HG03175 (cell line): Measurements from ENCODE around the gene EXTL1.
"Not testable (repeated sequence)": the region's sequence is repeated elsewhere in the genome, so short reads cannot be mapped to it uniquely, and the experiment has no call there.

Experiments used
- ATAC-seq: cut with Tn5 transposase; IDR thresholded peaks from one replicate; pipeline ENCODE4 v1.9.1; 2021; ENCODE audit warnings: mild to moderate bottlenecking, moderate library complexity; ENCODE audit not compliant: unreplicated experiment

The EXTL1 gene

GRCh38 chr1:26021647-26022403 is at the start of gene EXTL1:
Gene EXTL1, plus strand, starts transcription at chr1:26021775. Its CDS starts 872 bp downstream, at chr1:26022647.
- no peak for ATAC-seq

- no peak for ATAC-seq
These were observed 49.8 kb upstream of the EXTL1 start for GRCh38 chr1:25971811-25972180.

GRCh38 chr1:25973610-25974321 is 47.8 kb upstream of the EXTL1 start:
- no peak for ATAC-seq

- ATAC-seq, result no peak
These were observed 43.8 kb upstream of the EXTL1 start for GRCh38 chr1:25977801-25978200.

- no peak for ATAC-seq
These were observed 43.2 kb upstream of the EXTL1 start for GRCh38 chr1:25978403-25978802.

- ATAC-seq, result no peak
These were observed 42.4 kb upstream of the EXTL1 start for GRCh38 chr1:25979210-25979609.

- no peak for ATAC-seq
These were observed 36.4 kb upstream of the EXTL1 start for GRCh38 chr1:25985171-25985570.

- no peak for ATAC-seq
These were observed 35.9 kb upstream of the EXTL1 start for GRCh38 chr1:25985670-25986069.

GRCh38 chr1:25986773-25987172 is 34.8 kb upstream of the EXTL1 start:
- not testable (repeated sequence) for ATAC-seq

GRCh38 chr1:25987951-25988350 is 33.6 kb upstream of the EXTL1 start:
- ATAC-seq, result no peak

- ATAC-seq, result no peak
These were observed 31.9 kb upstream of the EXTL1 start for GRCh38 chr1:25989440-25990234.

GRCh38 chr1:25990251-25990650 is 31.3 kb upstream of the EXTL1 start:
- no peak for ATAC-seq

GRCh38 chr1:25990702-25991395 is 30.7 kb upstream of the EXTL1 start:
- no peak for ATAC-seq

GRCh38 chr1:25991937-25992688 is 29.5 kb upstream of the EXTL1 start:
- ATAC-seq, result no peak

GRCh38 chr1:25992689-25993171 is 28.8 kb upstream of the EXTL1 start:
- ATAC-seq, result no peak

- no peak for ATAC-seq
These were observed 28.2 kb upstream of the EXTL1 start for GRCh38 chr1:25993197-25993951.

- ATAC-seq, result no peak
These were observed 27.0 kb upstream of the EXTL1 start for GRCh38 chr1:25994402-25995150.

GRCh38 chr1:25996966-25997827 is 24.4 kb upstream of the EXTL1 start:
- ATAC-seq, result no peak
